Stimulated activated CD4-positive, alpha-beta T cell treated with anti-CD3 and anti-CD28 coated beads, Interleukin-1b, Interleukin-23, amount 100 ng/mL, for 48 hours (primary cell): ENCODE measurements around the gene P2RY11.

Source experiments
- DNase-seq: peaks from one replicate; pipeline ENCODE4 v3.0.0-alpha.2; 2020

Gene P2RY11

GRCh38 chr19:10111405-10111811 is at the start of gene P2RY11:
P2RY11 (plus strand) TSS chr19:10111693; CDS start chr19:10111722, 29 bp downstream.
- DNase-seq, result peak; percentile 64

GRCh38 chr19:10061717-10062310 is 49.7 kb upstream of the P2RY11 start:
- DNase-seq, result no peak

- no peak for DNase-seq
These were observed 43.3 kb upstream of the P2RY11 start for GRCh38 chr19:10068205-10068604.

- no peak for DNase-seq
These were observed 42.4 kb upstream of the P2RY11 start for GRCh38 chr19:10069046-10069445.

GRCh38 chr19:10070730-10071446 is 40.6 kb upstream of the P2RY11 start:
- no peak for DNase-seq

GRCh38 chr19:10074153-10074552 is 37.3 kb upstream of the P2RY11 start:
- DNase-seq, result peak; percentile 54

GRCh38 chr19:10076535-10076934 is 35.0 kb upstream of the P2RY11 start:
- no peak for DNase-seq

- no peak for DNase-seq
These were observed 33.2 kb upstream of the P2RY11 start for GRCh38 chr19:10078329-10078728.

GRCh38 chr19:10079031-10079453 is 32.5 kb upstream of the P2RY11 start:
- DNase-seq, result no peak

- no peak for DNase-seq
These were observed 27.6 kb upstream of the P2RY11 start for GRCh38 chr19:10083911-10084310.

GRCh38 chr19:10084803-10085202 is 26.7 kb upstream of the P2RY11 start:
- no peak for DNase-seq

GRCh38 chr19:10085641-10086590 is 25.6 kb upstream of the P2RY11 start, which contains the start of gene SHFL:
SHFL (plus strand) TSS chr19:10086317; CDS start chr19:10086428, 111 bp downstream.
- DNase-seq, result peak; percentile 76

- peak; percentile 39 for DNase-seq
These were observed 24.8 kb upstream of the P2RY11 start for GRCh38 chr19:10086591-10087192.

- no peak for DNase-seq
These were observed 24.0 kb upstream of the P2RY11 start for GRCh38 chr19:10087296-10088061.

- no peak for DNase-seq
These were observed 22.4 kb upstream of the P2RY11 start for GRCh38 chr19:10088949-10089554.

- DNase-seq, result no peak
These were observed 21.6 kb upstream of the P2RY11 start for GRCh38 chr19:10089801-10090375.

GRCh38 chr19:10091370-10091687 is 20.2 kb upstream of the P2RY11 start:
- no peak for DNase-seq

- DNase-seq, result no peak
These were observed 19.4 kb upstream of the P2RY11 start for GRCh38 chr19:10091895-10092641.

GRCh38 chr19:10092648-10093294 is 18.7 kb upstream of the P2RY11 start:
- no peak for DNase-seq
